ENCODE measurements around the gene TFCP2. TPM values are rescaled to one million over a fixed set of nuclear protein-coding genes. Genes with fewer than 3 reads are reported as not detected.

The TFCP2 gene
- total RNA-seq, 2 donors from 2014 or later, result 10.6 to 18.1 TPM

- no peaks in the 10 kb centered on the region for H3K27me3 ChIP-seq (replicated peaks; ENCODE audit: insufficient read depth)
- H3K9me3 ChIP-seq, result no peaks in the 10 kb centered on the region
- no peak overlapping the region for H3K27ac ChIP-seq
- no peak for ATAC-seq (ENCODE audit: insufficient number of reproducible peaks, low FRiP score, low read depth)
- H3K36me3 ChIP-seq, result peaks cover 19% of the 10 kb centered on the region
- no peak for TF ChIP-seq CTCF (IDR thresholded peaks at IDR 0.05)
- no peak for DNase-seq (ENCODE audit: low spot score)
- no peak overlapping the region for H3K4me3 ChIP-seq
- H3K4me1 ChIP-seq (ENCODE audit: control insufficient read depth in 1 of 2, low read depth in 2 of 2), result peaks cover 21 to 41% of the 10 kb centered on the region in 2 donors
These were observed 95.0 kb downstream of the TFCP2 start for GRCh38 chr12:51077930-51078329.

- TF ChIP-seq CTCF (IDR thresholded peaks at IDR 0.05), result no peak
- no peak overlapping the region for H3K27ac ChIP-seq
- no peaks in the 10 kb centered on the region for H3K27me3 ChIP-seq (replicated peaks; ENCODE audit: insufficient read depth)
- no peak for DNase-seq (ENCODE audit: low spot score)
- peaks cover 27% of the 10 kb centered on the region for H3K36me3 ChIP-seq
- no peaks in the 10 kb centered on the region for H3K9me3 ChIP-seq
- no peak for ATAC-seq (ENCODE audit: insufficient number of reproducible peaks, low FRiP score, low read depth)
- H3K4me3 ChIP-seq, result no peak overlapping the region
- peaks cover 17 to 30% of the 10 kb centered on the region in 2 donors for H3K4me1 ChIP-seq (ENCODE audit: control insufficient read depth in 1 of 2, low read depth in 2 of 2)
These were observed 96.6 kb downstream of the TFCP2 start for GRCh38 chr12:51076236-51076930.

- H3K27ac ChIP-seq, result no peak overlapping the region
- no peak overlapping the region for H3K4me3 ChIP-seq
- H3K4me1 ChIP-seq (ENCODE audit: control insufficient read depth in 1 of 2, low read depth in 2 of 2), result peaks cover 17 to 25% of the 10 kb centered on the region in 2 donors
- DNase-seq (ENCODE audit: low spot score), result no peak
- ATAC-seq (ENCODE audit: insufficient number of reproducible peaks, low FRiP score, low read depth), result no peak
- H3K36me3 ChIP-seq, result peaks cover 27% of the 10 kb centered on the region
- no peak for TF ChIP-seq CTCF (IDR thresholded peaks at IDR 0.05)
- H3K9me3 ChIP-seq, result no peaks in the 10 kb centered on the region
- no peaks in the 10 kb centered on the region for H3K27me3 ChIP-seq (replicated peaks; ENCODE audit: insufficient read depth)
These were observed 97.5 kb downstream of the TFCP2 start for GRCh38 chr12:51075390-51075789.

- no peak for TF ChIP-seq CTCF (IDR thresholded peaks at IDR 0.05)
- Histone ChIP-seq H3K27me3 (replicated peaks; ENCODE audit: insufficient read depth) (no peaks in the 10 kb centered on the region), H3K4me1 (ENCODE audit: control insufficient read depth in 1 of 2, low read depth in 2 of 2) (peaks cover 4 to 8% of the 10 kb centered on the region in 2 donors), H3K9me3 (no peaks in the 10 kb centered on the region), H3K36me3 (peaks cover 42% of the 10 kb centered on the region), H3K27ac (no peak overlapping the region), H3K4me3 (no peak overlapping the region)
- no peak for ATAC-seq (ENCODE audit: insufficient number of reproducible peaks, low FRiP score, low read depth)
- no peak for DNase-seq (ENCODE audit: low spot score)
These were observed 101.3 kb downstream of the TFCP2 start for GRCh38 chr12:51071663-51072062.

- DNase-seq (ENCODE audit: low spot score) (no peak), ATAC-seq (ENCODE audit: insufficient number of reproducible peaks, low FRiP score, low read depth) (no peak)
- Histone ChIP-seq H3K4me1 (ENCODE audit: control insufficient read depth in 1 of 2, low read depth in 2 of 2) (no peaks in the 10 kb centered on the region), H3K27me3 (replicated peaks; ENCODE audit: insufficient read depth) (no peaks in the 10 kb centered on the region), H3K9me3 (no peaks in the 10 kb centered on the region), H3K27ac (no peak overlapping the region), H3K4me3 (no peak overlapping the region), H3K36me3 (peaks cover 58% of the 10 kb centered on the region)
- TF ChIP-seq CTCF (IDR thresholded peaks at IDR 0.05), result no peak
These were observed 102.9 kb downstream of the TFCP2 start for GRCh38 chr12:51070004-51070403.

All from thoracic aorta (tissue), 2 donors.